ENCODE data around the gene AQP12B. TPM values are rescaled to one million over a fixed set of nuclear protein-coding genes. Genes with fewer than 3 reads are reported as not detected.

The AQP12B gene
- polyA plus RNA-seq, 1 of the 3 experiments (the other 2 are of a cell fraction): not detected

DNA sequence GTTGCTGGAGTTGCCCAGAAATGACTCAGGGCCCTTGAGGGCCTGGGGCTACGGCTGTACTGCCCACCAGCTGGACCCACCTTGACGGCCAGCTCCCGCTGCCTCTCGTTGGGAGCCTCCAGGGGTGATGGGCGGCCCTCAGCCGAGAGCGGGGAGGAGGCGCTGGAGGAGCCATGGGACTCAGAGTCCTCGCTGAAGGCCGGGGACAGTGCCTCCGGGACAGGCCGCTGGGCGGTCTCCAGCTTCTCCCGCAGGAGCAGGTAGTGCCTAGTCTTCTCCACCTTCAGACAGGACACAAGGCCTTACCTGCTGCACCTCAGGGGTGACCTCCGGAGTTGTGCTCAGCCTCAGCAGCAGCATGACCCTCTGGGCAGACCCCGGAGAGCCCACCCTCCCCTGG lies 39.7 kb upstream of the AQP12B start:
- H3K9ac ChIP-seq: no peak overlapping the region

GRCh38 chr2:240721596-240722180 lies 39.0 kb upstream of the AQP12B start:
- Histone ChIP-seq H3K4me3 (ENCODE audit: low read depth in 2 of 2, low read length in 1 of 2) (no peak overlapping the region), H3K9me3 (no peaks in the 10 kb centered on the region), H3K9ac (no peak overlapping the region), H3K27ac (ENCODE audit: low read depth in 2 of 2, low read length in 1 of 2) (no peak overlapping the region), H3K79me2 (ENCODE audit: insufficient read depth) (no peaks in the 10 kb centered on the region), H3K4me1 (ENCODE audit: control insufficient read depth in 1 of 2, insufficient read depth in 2 of 2, low read depth in 1 of 2, low read length in 1 of 2) (no peaks in the 10 kb centered on the region; a peak in 1 of 4 replicates), H4K20me1 (ENCODE audit: insufficient read depth) (no peaks in the 10 kb centered on the region), H3K4me2 (no peak overlapping the region), H2AFZ (ENCODE audit: low read depth) (no peak overlapping the region), H3K36me3 (replicated peaks in 1 of 2; ENCODE audit: control insufficient read depth in 1 of 2, insufficient read depth in 2 of 2, low read length in 1 of 2) (no peaks in the 10 kb centered on the region), H3K27me3 (ENCODE audit: insufficient read depth) (no peaks in the 10 kb centered on the region), H3K9me2 (no peaks in the 10 kb centered on the region), H3F3A (replicated peaks; ENCODE audit: insufficient read depth) (no peaks in the 10 kb centered on the region)
- 66% methylated on average over 16 of the region's 20 CpGs for WGBS (ENCODE audit: low lambda C conversion rate)
- CTCF ChIA-PET: interaction anchor here (1.9 kb wide), 1 partner anchor 119 kb away, joined by 4 read pairs; no protein-coding TSS in a partner anchor
- POLR2A ChIA-PET: interaction anchor here (1.2 kb wide), 1 partner anchor 9 kb away, joined by 4 read pairs; no protein-coding TSS in a partner anchor
- no peak for DNase-seq
- TF ChIP-seq SIN3A (IDR thresholded peaks at IDR 0.05; ENCODE audit: borderline replicate concordance, low read depth, low read length) (no peak), NRF1 (IDR thresholded peaks at IDR 0.05; ENCODE audit: low read depth, low read length) (no peak), MEF2A (IDR thresholded peaks at IDR 0.05; ENCODE audit: borderline replicate concordance, low read depth) (no peak), FOXJ3 (CRISPR knock-in tag; IDR thresholded peaks at IDR 0.05) (no peak), POLR2AphosphoS5 (IDR thresholded peaks at IDR 0.05; ENCODE audit: low read depth, low read length) (no peak), FOXM1 (IDR thresholded peaks at IDR 0.05; ENCODE audit: low read depth) (no peak), GABPA (IDR thresholded peaks at IDR 0.05; ENCODE audit: low read depth) (no peak), MXI1 (IDR thresholded peaks at IDR 0.05; ENCODE audit: low read depth, low read length) (no peak), USF1 (IDR thresholded peaks at IDR 0.05; ENCODE audit: borderline replicate concordance, low read depth) (no peak), GATA2 (CRISPR knock-in tag; IDR thresholded peaks at IDR 0.05) (no peak), SMC3 (IDR thresholded peaks at IDR 0.05; ENCODE audit: low read depth, low read length) (no peak), PBX3 (IDR thresholded peaks at IDR 0.05) (no peak), RXRA (IDR thresholded peaks at IDR 0.05; ENCODE audit: borderline replicate concordance, low read depth) (no peak), NFIC (IDR thresholded peaks at IDR 0.05; ENCODE audit: borderline replicate concordance) (no peak), EP300 (IDR thresholded peaks at IDR 0.05; ENCODE audit: borderline replicate concordance in 1 of 2, low read depth in 1 of 2, low read length in 1 of 2) (no peak), JUND (IDR thresholded peaks at IDR 0.05) (no peak)
- TF ChIP-seq, protein P1, sequence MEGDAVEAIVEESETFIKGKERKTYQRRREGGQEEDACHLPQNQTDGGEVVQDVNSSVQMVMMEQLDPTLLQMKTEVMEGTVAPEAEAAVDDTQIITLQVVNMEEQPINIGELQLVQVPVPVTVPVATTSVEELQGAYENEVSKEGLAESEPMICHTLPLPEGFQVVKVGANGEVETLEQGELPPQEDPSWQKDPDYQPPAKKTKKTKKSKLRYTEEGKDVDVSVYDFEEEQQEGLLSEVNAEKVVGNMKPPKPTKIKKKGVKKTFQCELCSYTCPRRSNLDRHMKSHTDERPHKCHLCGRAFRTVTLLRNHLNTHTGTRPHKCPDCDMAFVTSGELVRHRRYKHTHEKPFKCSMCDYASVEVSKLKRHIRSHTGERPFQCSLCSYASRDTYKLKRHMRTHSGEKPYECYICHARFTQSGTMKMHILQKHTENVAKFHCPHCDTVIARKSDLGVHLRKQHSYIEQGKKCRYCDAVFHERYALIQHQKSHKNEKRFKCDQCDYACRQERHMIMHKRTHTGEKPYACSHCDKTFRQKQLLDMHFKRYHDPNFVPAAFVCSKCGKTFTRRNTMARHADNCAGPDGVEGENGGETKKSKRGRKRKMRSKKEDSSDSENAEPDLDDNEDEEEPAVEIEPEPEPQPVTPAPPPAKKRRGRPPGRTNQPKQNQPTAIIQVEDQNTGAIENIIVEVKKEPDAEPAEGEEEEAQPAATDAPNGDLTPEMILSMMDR (IDR thresholded peaks at IDR 0.05): no peak

More for the DNA sequence above, 39.7 kb upstream of the AQP12B start:
- no peaks in the 10 kb centered on the region for H3K79me2 ChIP-seq (ENCODE audit: insufficient read depth)
- no peak overlapping the region for H2AFZ ChIP-seq (ENCODE audit: low read depth)
- no peaks in the 10 kb centered on the region for H3K9me3 ChIP-seq
- H3K27ac ChIP-seq (ENCODE audit: low read depth in 2 of 2, low read length in 1 of 2): no peak overlapping the region
- ChIA-PET POLR2A (interaction anchor here (0.5 kb wide), 1 partner anchor 118 kb away, joined by 3 read pairs; no protein-coding TSS in a partner anchor), CTCF (interaction anchor here (1.9 kb wide), 1 partner anchor 119 kb away, joined by 4 read pairs; no protein-coding TSS in a partner anchor)
- peaks cover 0 to under 1% of the 10 kb centered on the region in 2 experiments; a peak in 1 of 4 replicates for H3K4me1 ChIP-seq (ENCODE audit: control insufficient read depth in 1 of 2, insufficient read depth in 2 of 2, low read depth in 1 of 2, low read length in 1 of 2)
- no peaks in the 10 kb centered on the region for H3K9me2 ChIP-seq
- H3K36me3 ChIP-seq (replicated peaks in 1 of 2; ENCODE audit: control insufficient read depth in 1 of 2, insufficient read depth in 2 of 2, low read length in 1 of 2): no peaks in the 10 kb centered on the region
- H4K20me1 ChIP-seq (ENCODE audit: insufficient read depth): no peaks in the 10 kb centered on the region
- H3K4me3 ChIP-seq (ENCODE audit: low read depth in 2 of 2, low read length in 1 of 2): no peak overlapping the region
- no peak overlapping the region for H3K4me2 ChIP-seq
- no peaks in the 10 kb centered on the region for H3K27me3 ChIP-seq (ENCODE audit: insufficient read depth)
- TF ChIP-seq, protein P2, sequence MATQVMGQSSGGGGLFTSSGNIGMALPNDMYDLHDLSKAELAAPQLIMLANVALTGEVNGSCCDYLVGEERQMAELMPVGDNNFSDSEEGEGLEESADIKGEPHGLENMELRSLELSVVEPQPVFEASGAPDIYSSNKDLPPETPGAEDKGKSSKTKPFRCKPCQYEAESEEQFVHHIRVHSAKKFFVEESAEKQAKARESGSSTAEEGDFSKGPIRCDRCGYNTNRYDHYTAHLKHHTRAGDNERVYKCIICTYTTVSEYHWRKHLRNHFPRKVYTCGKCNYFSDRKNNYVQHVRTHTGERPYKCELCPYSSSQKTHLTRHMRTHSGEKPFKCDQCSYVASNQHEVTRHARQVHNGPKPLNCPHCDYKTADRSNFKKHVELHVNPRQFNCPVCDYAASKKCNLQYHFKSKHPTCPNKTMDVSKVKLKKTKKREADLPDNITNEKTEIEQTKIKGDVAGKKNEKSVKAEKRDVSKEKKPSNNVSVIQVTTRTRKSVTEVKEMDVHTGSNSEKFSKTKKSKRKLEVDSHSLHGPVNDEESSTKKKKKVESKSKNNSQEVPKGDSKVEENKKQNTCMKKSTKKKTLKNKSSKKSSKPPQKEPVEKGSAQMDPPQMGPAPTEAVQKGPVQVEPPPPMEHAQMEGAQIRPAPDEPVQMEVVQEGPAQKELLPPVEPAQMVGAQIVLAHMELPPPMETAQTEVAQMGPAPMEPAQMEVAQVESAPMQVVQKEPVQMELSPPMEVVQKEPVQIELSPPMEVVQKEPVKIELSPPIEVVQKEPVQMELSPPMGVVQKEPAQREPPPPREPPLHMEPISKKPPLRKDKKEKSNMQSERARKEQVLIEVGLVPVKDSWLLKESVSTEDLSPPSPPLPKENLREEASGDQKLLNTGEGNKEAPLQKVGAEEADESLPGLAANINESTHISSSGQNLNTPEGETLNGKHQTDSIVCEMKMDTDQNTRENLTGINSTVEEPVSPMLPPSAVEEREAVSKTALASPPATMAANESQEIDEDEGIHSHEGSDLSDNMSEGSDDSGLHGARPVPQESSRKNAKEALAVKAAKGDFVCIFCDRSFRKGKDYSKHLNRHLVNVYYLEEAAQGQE (IDR thresholded peaks at IDR 0.05; ENCODE audit: low read depth, low read length): no peak
- no peak for TF ChIP-seq ELF1 (IDR thresholded peaks at IDR 0.05)
- H3F3A ChIP-seq (replicated peaks; ENCODE audit: insufficient read depth): no peaks in the 10 kb centered on the region
- no peak for DNase-seq
- no CpG with 5 or more reads among the region's 16 CpGs for WGBS (ENCODE audit: low lambda C conversion rate)

Measured in SK-N-SH (cell line).